GM12873 (cell line): ENCODE measurements around the gene JAML.

Experiments used
- TF ChIP-seq, protein P1 (sequence below): IDR thresholded peaks from 2 replicates; pipeline ENCODE4 v1.5.1; 2012; ENCODE audit warnings: low read depth, mild to moderate bottlenecking, moderate library complexity, low read length, control low read depth; ENCODE audit not compliant: insufficient read depth; ENCODE audit errors: missing control alignments

JAML gene

DNA sequence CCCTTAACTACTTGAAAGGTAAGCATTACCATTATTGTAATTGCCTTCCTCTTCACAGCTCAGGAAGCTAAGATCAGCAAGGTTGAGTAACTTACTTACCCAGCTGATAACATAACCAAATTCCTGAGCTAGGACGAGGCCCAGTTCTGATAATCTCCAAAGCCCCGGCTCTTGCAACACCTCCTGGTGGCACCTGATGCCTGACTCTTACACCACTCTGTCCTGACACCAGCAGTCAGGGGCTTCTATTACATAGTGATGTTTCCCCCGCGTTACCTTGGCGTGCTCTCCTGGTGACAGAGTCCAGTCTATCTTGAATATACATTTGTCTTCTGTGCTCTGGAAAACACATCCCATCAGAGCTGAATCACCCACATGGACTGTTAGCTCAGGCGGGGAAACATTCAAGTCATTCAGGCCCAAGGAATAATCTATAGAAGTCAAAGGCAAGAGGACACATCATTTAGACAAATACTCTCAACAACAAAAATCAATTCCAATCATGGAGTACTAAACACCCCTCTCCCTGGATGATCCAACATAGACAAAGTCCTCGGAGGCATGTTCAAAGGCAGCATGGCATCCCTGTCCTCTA, 12.6 kb downstream of the JAML start:
- TF ChIP-seq, protein P1, sequence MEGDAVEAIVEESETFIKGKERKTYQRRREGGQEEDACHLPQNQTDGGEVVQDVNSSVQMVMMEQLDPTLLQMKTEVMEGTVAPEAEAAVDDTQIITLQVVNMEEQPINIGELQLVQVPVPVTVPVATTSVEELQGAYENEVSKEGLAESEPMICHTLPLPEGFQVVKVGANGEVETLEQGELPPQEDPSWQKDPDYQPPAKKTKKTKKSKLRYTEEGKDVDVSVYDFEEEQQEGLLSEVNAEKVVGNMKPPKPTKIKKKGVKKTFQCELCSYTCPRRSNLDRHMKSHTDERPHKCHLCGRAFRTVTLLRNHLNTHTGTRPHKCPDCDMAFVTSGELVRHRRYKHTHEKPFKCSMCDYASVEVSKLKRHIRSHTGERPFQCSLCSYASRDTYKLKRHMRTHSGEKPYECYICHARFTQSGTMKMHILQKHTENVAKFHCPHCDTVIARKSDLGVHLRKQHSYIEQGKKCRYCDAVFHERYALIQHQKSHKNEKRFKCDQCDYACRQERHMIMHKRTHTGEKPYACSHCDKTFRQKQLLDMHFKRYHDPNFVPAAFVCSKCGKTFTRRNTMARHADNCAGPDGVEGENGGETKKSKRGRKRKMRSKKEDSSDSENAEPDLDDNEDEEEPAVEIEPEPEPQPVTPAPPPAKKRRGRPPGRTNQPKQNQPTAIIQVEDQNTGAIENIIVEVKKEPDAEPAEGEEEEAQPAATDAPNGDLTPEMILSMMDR: no peak

DNA sequence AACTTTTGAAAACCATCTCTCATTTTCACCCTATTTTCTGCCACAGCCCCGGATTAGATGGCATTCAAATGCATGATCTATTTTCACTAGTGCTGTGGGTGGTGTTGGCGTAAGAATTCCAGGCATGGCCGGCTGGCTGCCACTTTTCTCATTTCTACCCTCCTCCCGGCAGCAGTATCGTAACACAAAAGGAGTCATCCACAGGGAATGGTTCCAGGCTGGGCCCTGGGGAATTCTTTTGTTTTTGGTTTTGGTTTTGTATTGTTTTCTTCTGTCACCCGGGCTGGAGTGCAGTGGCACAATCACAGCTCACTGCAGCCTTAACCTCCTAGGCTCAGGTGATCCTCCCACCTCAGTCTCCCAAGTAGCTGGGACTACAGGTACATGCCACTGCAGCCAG, 13.8 kb downstream of the JAML start:
- TF ChIP-seq, protein P1: no peak

DNA sequence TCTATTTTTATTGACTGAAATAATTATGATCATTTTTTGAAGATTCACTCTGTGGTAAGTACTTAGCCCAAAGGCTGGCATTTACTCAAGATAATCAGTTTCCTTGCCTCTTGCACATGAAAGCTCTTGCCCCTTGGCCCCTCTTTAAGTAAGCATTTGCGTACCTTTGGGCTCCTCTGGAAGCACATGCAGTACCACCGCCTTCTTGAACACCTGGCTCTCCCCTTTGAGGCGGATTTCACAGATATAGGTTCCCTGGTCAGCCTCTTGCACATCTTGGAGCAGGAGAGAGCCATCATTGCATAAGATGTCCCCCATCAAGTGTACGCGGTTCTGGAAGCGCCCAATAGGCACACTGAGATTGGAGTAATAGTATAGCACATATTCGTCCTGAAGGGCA, 14.5 kb downstream of the JAML start:
- TF ChIP-seq, protein P1: no peak

DNA sequence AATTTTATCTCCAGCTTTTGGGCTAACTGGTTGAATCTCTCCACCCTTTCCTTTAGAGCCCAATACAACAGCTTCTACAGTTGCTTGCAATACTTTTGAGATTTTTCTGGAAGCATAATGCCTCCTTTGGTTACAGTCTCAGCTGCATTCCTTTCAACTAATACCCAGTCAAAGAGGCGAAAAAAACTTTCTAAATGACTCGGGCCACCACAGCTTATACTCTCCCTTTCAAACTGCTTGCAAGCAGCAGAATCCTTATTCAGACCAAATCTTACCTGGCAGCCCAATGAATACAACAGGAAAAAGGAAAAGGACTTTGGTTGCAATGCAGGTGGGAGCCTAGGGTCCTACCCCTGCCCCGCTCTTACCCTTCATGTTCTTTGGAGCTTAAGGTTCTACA, 15.8 kb downstream of the JAML start:
- TF ChIP-seq, protein P1: no peak

DNA sequence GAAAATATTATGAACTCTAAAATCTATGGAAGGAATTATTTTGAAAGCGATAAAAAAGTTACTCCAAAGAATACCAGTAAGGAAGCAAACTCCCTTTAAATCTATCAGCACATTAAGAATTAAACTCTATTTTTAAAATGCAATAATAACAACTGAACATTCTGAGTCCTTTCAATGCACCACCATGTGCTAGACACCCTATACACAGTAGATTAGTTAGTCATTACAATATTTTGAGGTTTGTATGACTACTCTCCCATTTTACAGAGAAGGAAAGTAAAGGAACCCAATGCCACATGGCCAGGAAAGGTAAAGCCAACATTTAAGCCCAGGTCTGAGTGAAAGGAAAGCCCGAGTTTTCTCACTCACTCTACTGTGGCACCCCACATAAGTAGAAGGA, 17.7 kb downstream of the JAML start:
- TF ChIP-seq, protein P1: no peak

DNA sequence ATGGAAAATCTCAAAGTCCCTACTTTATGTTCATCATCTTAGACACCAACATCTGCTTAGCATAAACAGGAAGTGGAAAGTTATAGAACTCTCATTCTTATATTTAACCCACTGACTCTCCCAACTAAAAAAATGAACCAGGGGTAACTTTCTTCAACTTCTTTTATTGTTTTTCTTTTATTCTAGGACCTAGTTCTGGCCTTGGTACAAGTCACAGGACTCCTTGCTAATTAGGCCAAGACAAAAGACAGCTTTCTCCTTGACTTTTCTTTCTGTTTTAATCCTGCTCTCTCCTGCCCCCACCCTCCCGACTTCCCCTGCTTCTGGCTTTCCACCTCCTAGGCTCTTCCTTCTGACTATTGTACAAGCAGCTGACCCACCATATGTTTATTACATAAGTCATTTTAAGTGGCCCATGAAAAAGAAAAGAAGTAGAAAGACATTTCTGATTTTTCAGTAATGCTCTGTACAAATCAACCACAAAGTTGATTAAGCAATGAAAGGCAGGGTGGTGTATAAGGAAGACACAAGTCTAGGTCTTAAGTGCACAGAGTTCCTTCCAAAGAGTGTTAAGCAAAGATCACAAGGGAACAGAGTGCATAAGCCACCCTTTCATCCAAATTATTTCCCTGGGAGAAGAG, 18.3 kb downstream of the JAML start:
- TF ChIP-seq, protein P1: no peak

DNA sequence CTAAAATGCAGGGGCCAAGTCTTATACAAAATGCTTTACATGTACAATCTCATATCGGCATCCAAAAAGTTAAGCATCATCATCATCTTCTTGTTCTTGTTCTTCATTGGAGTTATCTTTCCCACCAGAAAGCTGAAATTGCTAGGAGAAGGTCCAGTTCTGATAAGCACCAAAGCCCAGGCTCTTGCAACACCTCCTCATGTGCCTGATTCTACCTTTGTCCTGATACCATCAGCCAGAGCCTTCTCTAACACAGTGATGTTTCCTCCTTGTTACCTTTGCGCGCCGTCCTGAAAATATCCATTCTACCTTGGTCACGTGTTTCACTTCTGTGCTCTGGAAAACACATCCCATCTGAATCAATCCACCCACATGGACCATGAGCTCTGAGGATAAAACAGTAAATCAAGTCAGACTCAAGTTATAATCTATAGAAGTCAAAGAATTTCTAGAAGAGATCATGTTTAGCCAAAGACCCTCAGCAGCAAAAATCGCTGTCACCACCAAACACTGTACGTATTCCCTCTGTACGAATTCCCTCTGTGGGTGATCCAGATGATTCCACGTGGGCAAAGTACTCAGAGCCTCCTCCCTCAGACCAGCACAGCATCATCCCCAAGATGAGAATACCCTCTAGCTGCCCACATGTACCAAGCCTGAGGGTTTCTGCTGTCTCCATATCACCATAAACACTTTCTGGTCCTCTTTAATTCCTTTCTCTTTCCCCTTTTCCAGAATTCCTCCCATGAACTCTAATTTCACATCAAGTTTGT, 19.0 kb downstream of the JAML start:
- TF ChIP-seq, protein P1: no peak
